HepG2 (cell line): ENCODE measurements around the gene MRFAP1L1. TPM values are rescaled to one million over a fixed set of nuclear protein-coding genes. Genes with fewer than 3 reads are reported as not detected.

Source experiments
- CBX2 ChIP-seq, 2 experiments: fragments of 200-600 bp in 1 of 2; sonication (generic); formaldehyde crosslinking in 1 of 2; IDR thresholded peaks; 2 replicates each; pipeline versions ENCODE4 v1.7.0 to v1.8.1; 2018 to 2022; ENCODE audit warnings: low read depth in 2 of 2, low read length in 1 of 2, mild to moderate bottlenecking in 1 of 2, missing genetic modification reagents in 1 of 2
- CSRNP2 ChIP-seq: sonication (generic); formaldehyde crosslinking; conservative IDR thresholded peaks from 2 replicates; pipeline ENCODE4 v1.8.0; 2022; ENCODE audit warnings: low read depth, missing genetic modification reagents
- DPF2 ChIP-seq: sonication (generic); formaldehyde crosslinking; IDR thresholded peaks from 2 replicates; pipeline ENCODE4 v1.4.0; 2020; ENCODE audit warnings: mild to moderate bottlenecking, low read depth, missing genetic modification reagents, borderline replicate concordance
- HMGXB4 ChIP-seq, 2 experiments: sonication (generic) in 1 of 2; formaldehyde crosslinking in 1 of 2; IDR thresholded peaks; 2 replicates each; pipeline versions ENCODE4 v1.4.0 to v1.6.1; 2018 to 2020; ENCODE audit warnings: missing genetic modification reagents in 2 of 2, borderline replicate concordance in 1 of 2, low read depth in 1 of 2, mild to moderate bottlenecking in 1 of 2, missing biosample characterization in 1 of 2
- KAT8 ChIP-seq: IDR thresholded peaks from 2 replicates; pipeline ENCODE4 v1.6.1; 2016; ENCODE audit warnings: missing genetic modification reagents, missing compliant biosample characterization
- KLF6 ChIP-seq: IDR thresholded peaks from 2 replicates; pipeline ENCODE4 v1.8.0; 2016; ENCODE audit warnings: missing biosample characterization, missing genetic modification reagents
- PHF20 ChIP-seq: sonication (generic); formaldehyde crosslinking; IDR thresholded peaks from 2 replicates; pipeline ENCODE4 v1.5.0; 2020; ENCODE audit warnings: mild to moderate bottlenecking, missing genetic modification reagents
- RBFOX2 ChIP-seq: fragments of 200-400 bp; formaldehyde crosslinking; IDR thresholded peaks from 2 replicates; pipeline ENCODE4 v1.6.1; 2017; ENCODE audit warnings: low read depth, mild to moderate bottlenecking, low read length
- SMAD9 ChIP-seq: sonication (generic); formaldehyde crosslinking; IDR thresholded peaks from 2 replicates; pipeline ENCODE4 v1.5.1; 2020; ENCODE audit warnings: mild to moderate bottlenecking, missing genetic modification reagents
- THRA ChIP-seq: sonication (generic); formaldehyde crosslinking; IDR thresholded peaks from 2 replicates; pipeline ENCODE4 v1.4.0; 2020; ENCODE audit warnings: missing genetic modification reagents, borderline replicate concordance
- ZNF142 ChIP-seq: sonication (generic); formaldehyde crosslinking; IDR thresholded peaks from 2 replicates; pipeline ENCODE4 v1.4.0; 2020; ENCODE audit warnings: missing genetic modification reagents
- ZNF770 ChIP-seq: sonication (generic); formaldehyde crosslinking; IDR thresholded peaks from 2 replicates; pipeline ENCODE4 v1.5.0; 2020; ENCODE audit warnings: mild to moderate bottlenecking, missing genetic modification reagents
- polyA plus RNA-seq, 8 experiments: library from polyadenylated mRNA; depleted of rRNA in 3 of 8; stranded (reverse) in 7 of 8; unstranded in 1 of 8; fragments of >200 nt; fragmentation: Illumina TruSeq in 4 of 8; extraction: Trizol in 4 of 8; gene quantifications; 2 replicates each; pipeline versions ENCODE4 v1.2.1 to v1.2.3, GENCODE V29; 2011 to 2016; ENCODE audit warnings: low read depth in 4 of 8, missing spikeins in 1 of 8, mixed read lengths in 1 of 8; ENCODE audit not compliant: insufficient read depth in 1 of 8
- total RNA-seq, 5 experiments: library from RNA; depleted of rRNA; stranded (reverse); fragments of >200 nt; fragmentation: Illumina TruSeq; extraction: Trizol; gene quantifications; 2 replicates each; pipeline ENCODE4 v1.2.3, GENCODE V29; 2016; ENCODE audit warnings: low read depth in 1 of 5

Gene MRFAP1L1
- total and polyA plus RNA-seq, 2 of the 13 experiments (the other 11 are each of a cell fraction or from before 2014, with no cell fraction given): 44.8 to 76.6 TPM

- TF ChIP-seq THRA (CRISPR knock-in tag) (peak; percentile 84; the same call in 1 of the 2 replicates), CBX2 (IDR thresholded peaks at IDR 0.05; ENCODE audit: low read depth, low read length) (no peak), CBX2 (CRISPR knock-in tag; IDR thresholded peaks at IDR 0.05; ENCODE audit: low read depth) (no peak), KAT8 (CRISPR knock-in tag) (peak; percentile 86), HMGXB4 (CRISPR knock-in tag; IDR thresholded peaks at IDR 0.05; ENCODE audit: borderline replicate concordance in 1 of 2, low read depth in 1 of 2) (peak; percentile 63 to 72; a peak in 2 of 4 replicates), KLF6 (CRISPR knock-in tag) (0 out of 2 replicates have a peak, but pooled peaks have one; percentile 23), ZNF142 (CRISPR knock-in tag) (peak; percentile 73), ZNF770 (CRISPR knock-in tag) (peak; percentile 10; the same call in 1 of the 2 replicates), PHF20 (CRISPR knock-in tag) (peak; percentile 15; the same call in 1 of the 2 replicates), SMAD9 (CRISPR knock-in tag) (no peak), RBFOX2 (peak; percentile 78), DPF2 (CRISPR knock-in tag) (peak; percentile 71; the same call in 1 of the 2 replicates), CSRNP2 (CRISPR knock-in tag) (no peak)
Measured at GRCh38 chr4:6749340-6750171, 39.9 kb upstream of the MRFAP1L1 start (continued).
